ENCODE data around the gene ALKBH6.

Gene ALKBH6

DNA sequence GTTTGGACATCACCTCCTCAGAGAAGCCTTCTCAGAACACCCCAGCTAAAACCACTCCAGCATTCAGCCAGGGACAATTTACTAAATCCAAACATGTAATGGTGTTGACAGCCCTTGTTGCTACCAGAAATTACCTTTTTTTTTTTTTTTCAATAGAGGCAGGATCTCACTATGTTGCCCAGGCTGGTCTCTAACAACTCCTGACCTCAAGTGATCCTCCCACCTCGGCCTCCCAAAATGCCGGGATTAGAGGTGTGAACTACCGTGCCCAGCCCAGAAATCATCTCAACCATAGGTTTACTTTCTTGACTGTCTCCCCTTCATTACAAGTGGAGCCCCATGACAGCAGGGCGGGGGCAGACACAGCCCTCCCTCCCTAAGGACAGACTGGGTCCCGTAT, 9.4 kb upstream of the ALKBH6 start:
- ATAC-seq (replicated peaks) (no peak), DNase-seq (no peak)
- Mint-ChIP-seq H3K4me1 (ENCODE audit: low read depth in 2 of 2) (no peaks in the 10 kb centered on the region), H3K27ac (peak overlapping the region in 1 of 2 donors; percentile 55), H3K36me3 (ENCODE audit: insufficient read depth) (peaks cover 3% of the 10 kb centered on the region), H3K27me3 (no peaks in the 10 kb centered on the region), H3K9me3 (no peaks in the 10 kb centered on the region), H3K4me3 (no peak overlapping the region)

DNA sequence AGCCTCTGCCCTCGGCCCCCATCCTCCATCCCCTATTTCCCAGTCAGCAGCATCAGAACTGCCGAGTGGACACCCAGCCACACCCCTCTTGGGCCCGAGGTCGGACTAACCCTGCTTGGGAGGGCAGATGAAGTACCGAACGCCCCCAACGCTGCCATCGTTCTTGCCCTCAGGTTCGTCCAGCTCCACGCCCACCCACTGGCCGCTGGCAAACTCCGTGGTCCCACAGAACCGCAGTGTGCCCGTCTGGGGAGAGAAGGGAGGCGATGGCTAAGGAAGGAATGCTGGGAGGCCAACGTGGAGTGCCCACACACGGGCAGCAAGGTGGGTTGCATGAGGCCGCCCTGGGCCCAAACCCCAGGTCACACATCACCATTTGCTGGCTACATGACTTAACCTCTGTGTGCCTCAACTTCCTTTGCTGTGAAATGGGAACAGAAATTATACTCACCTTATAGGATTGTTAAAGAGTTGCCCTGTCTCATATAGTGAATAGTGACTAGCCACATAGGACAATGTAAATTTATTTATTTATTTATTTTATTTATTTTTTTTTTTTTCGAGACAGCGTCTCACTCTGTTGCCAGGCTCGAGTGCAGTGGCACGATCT, 5.2 kb upstream of the ALKBH6 start:
- H3K27me3 Mint-ChIP-seq = no peaks in the 10 kb centered on the region

DNA sequence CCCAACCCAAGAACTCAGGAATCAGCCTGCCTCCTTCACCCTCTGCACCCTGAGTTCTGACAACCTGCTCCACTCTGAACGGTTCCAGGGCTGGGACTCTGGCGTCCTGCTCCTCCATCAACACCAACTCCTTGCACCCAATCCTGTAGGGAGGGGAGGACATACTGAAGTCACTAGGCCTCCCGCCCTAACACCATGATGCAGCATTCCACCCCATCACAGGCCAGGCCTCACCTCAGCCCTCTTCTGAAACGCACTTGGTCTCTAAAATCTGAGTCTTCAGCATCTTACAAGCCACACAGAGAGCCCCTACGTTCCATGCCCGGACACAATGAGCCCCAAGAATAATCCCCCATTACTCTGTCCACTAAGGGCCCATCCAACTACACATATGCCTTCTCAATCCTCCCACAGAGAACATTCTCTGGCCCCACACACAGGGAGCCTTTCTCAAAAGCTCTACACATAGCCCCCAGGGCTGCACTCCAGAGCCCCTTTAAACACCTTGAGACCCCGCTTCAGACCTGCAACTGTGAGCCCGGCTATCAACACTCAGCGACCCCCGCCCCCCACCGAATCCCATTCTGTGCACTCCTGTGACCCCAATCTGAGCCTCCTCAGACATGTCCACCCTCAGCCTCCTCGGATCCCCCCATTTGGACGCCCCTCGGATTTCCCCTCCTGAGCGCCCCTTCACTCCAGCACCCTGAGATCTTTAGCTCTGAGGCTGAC, 567 bp downstream of the ALKBH6 start:
- ATAC-seq (replicated peaks) = no peak
- DNase-seq = no peak
- Mint-ChIP-seq H3K36me3 (ENCODE audit: insufficient read depth) (peaks cover 12% of the 10 kb centered on the region), H3K27ac (peak overlapping the region; percentile 97), H3K27me3 (no peaks in the 10 kb centered on the region), H3K9me3 (no peaks in the 10 kb centered on the region), H3K4me3 (peak overlapping the region; percentile 98 to 99), H3K4me1 (ENCODE audit: low read depth in 2 of 2) (peaks cover 36 to 39% of the 10 kb centered on the region in 2 donors)

More for the DNA sequence above, 5.2 kb upstream of the ALKBH6 start:
- H3K4me3 Mint-ChIP-seq = no peak overlapping the region
- H3K4me1 Mint-ChIP-seq (ENCODE audit: low read depth in 2 of 2) = peaks cover 9 to 10% of the 10 kb centered on the region in 2 donors
- H3K9me3 Mint-ChIP-seq = no peaks in the 10 kb centered on the region
- ATAC-seq (replicated peaks) (no peak), DNase-seq (no peak)
- peaks cover 8% of the 10 kb centered on the region for H3K36me3 Mint-ChIP-seq (ENCODE audit: insufficient read depth)
- no peak overlapping the region for H3K27ac Mint-ChIP-seq

DNA sequence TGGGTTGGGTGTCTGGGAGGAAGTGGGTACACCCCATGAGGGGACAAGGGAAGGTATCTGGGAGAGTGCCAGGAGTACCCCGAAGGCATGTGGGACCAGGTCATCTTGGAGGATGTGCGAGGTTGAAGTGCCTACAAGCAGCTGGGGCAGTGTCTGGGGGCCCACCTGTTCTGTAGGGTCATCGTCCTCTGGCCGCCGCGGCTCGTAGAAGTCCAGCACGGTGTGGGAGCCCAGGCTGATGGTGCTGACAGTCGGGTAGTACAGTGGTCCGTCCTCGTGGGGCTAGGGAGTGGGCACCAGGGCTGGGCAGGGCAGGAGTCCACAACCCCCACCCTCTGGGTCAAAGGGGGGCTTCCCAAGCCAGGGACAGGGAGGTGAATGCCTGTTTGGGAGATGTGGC, 3.6 kb downstream of the ALKBH6 start:
- no peaks in the 10 kb centered on the region for H3K9me3 Mint-ChIP-seq
- ATAC-seq (replicated peaks) (no peak), DNase-seq (no peak)
- peaks cover 12% of the 10 kb centered on the region for H3K36me3 Mint-ChIP-seq (ENCODE audit: insufficient read depth)
- no peaks in the 10 kb centered on the region for H3K27me3 Mint-ChIP-seq
- H3K27ac Mint-ChIP-seq = peak overlapping the region in 1 of 2 donors; percentile 27
- H3K4me1 Mint-ChIP-seq (ENCODE audit: low read depth in 2 of 2) = peaks cover 36 to 41% of the 10 kb centered on the region in 2 donors
- no peak overlapping the region for H3K4me3 Mint-ChIP-seq

DNA sequence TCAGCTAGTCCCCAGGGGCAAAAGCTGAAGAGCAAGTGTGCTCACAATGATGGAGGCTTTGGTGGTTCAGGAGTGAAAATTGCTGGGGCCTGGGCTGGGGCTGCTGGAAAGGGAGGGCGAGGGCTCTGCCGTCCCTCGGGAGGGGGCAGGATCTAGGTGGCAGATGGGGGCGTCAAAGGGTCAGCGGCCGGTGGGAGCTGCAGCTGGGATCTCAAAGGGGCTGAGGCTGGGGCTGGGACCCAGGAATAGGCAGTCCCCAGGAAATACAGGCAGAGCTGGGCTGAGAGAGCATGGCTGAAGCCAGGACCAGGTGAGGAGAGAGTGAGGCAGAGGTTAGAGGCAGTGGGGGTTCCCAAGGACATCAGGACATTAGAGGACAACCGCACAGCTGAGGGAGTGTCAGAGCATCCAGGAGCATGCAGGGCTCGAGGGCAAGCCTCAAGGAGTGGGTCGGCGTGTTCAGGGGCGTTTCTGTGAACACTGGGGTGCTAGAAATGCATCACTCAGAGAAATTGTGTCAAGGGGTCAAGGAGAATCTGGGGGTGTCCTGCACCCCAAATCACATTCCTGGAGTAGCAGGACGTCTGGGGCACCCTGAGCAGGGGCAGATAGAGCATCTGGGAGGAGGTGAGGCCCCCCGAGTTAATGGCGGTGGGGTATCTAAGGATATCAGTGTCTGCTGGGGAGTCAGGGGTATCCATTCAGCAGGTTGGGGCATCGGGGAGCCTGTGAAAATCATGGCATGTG, 4.2 kb downstream of the ALKBH6 start:
- Mint-ChIP-seq H3K9me3 (no peaks in the 10 kb centered on the region), H3K36me3 (ENCODE audit: insufficient read depth) (peaks cover 9% of the 10 kb centered on the region), H3K27ac (peak overlapping the region; percentile 27 to 65)

DNA sequence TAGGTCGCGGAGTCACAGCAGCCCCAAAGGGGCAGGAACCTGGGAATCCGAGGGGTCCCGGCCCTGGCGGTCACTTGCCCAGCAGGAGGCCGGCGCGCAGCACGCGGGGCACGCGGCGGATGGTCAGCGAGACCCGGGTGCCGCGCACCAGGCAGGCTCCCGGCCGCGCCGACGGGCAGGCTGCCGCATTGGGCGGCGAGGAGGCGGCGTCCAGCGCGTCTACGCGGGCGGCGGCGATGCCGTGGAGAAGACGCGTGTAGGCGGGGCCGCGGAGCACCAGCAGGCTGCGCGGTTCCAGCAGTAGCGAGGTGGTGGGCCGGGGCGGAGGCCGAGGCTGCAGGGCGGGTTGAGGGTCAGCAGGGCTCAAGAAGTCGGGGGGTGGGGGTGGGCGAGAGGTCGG, 4.8 kb downstream of the ALKBH6 start:
- no peak for ATAC-seq (replicated peaks)
- peak in 2 of 3 experiments; percentile 21 to 35 for DNase-seq
- H3K27me3 Mint-ChIP-seq = no peaks in the 10 kb centered on the region
- H3K36me3 Mint-ChIP-seq (ENCODE audit: insufficient read depth) = peaks cover 8% of the 10 kb centered on the region
- H3K9me3 Mint-ChIP-seq = no peaks in the 10 kb centered on the region
- H3K27ac Mint-ChIP-seq = peak overlapping the region; percentile 27 to 65
- H3K4me1 Mint-ChIP-seq (ENCODE audit: low read depth in 2 of 2) = peaks cover 30 to 31% of the 10 kb centered on the region in 2 donors
- H3K4me3 Mint-ChIP-seq = peak overlapping the region; percentile 56 to 66

More for the DNA sequence above, 4.2 kb downstream of the ALKBH6 start:
- DNase-seq (no peak), ATAC-seq (replicated peaks) (no peak)
- Mint-ChIP-seq H3K27me3 (no peaks in the 10 kb centered on the region), H3K4me1 (ENCODE audit: low read depth in 2 of 2) (peaks cover 35 to 37% of the 10 kb centered on the region in 2 donors), H3K4me3 (peak overlapping the region; percentile 56 to 66)

DNA sequence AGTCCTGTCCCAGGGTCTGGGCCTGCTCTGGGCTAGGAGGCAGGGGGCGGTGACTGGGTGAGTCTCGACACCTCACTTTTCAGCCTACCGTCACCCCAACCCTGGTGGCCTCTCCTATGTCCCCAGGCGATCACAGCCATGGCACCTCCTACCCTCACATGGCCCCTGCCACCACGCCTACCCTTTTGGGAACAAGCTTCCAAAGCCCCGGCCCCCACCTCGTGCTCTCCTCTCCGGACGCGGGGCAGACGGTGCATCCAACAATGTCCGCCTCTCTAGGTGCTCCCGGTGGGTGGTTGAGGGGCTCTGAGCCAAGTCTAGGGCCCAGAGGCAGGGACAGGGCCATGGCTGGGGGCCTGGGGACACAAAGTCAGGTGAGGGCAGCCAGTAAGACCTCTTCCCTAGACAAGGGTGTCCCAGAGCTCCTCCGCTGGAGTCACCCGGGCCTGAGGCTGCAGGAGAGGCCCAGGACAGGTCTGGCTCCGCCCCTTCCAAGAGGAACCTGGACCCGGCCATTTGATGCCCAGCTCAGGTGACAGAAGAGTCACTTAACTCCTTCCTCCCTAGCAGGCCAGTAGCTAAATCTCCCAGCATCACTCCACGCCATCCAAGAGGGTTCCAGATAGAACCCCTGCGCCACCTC, 5.6 kb downstream of the ALKBH6 start, which contains the start of gene SYNE4:
Gene SYNE4 (minus strand): TSS at position 478 of the 643 bp plus-strand sequence. CDS start 132 bp downstream, at position 346.
- peak within 1 kb of the TSS; percentile 27 to 65 for H3K27ac Mint-ChIP-seq
- DNase-seq (no peak), ATAC-seq (replicated peaks) (no peak)
- peaks cover 23 to 24% of the 10 kb centered on the region in 2 donors for H3K4me1 Mint-ChIP-seq (ENCODE audit: low read depth in 2 of 2)
- H3K27me3 Mint-ChIP-seq = no peaks in the 10 kb centered on the region
- no peaks in the 10 kb centered on the region for H3K9me3 Mint-ChIP-seq
- peaks cover 3% of the 10 kb centered on the region for H3K36me3 Mint-ChIP-seq (ENCODE audit: insufficient read depth)
- peak within 1 kb of the TSS; percentile 56 to 66 for H3K4me3 Mint-ChIP-seq

DNA sequence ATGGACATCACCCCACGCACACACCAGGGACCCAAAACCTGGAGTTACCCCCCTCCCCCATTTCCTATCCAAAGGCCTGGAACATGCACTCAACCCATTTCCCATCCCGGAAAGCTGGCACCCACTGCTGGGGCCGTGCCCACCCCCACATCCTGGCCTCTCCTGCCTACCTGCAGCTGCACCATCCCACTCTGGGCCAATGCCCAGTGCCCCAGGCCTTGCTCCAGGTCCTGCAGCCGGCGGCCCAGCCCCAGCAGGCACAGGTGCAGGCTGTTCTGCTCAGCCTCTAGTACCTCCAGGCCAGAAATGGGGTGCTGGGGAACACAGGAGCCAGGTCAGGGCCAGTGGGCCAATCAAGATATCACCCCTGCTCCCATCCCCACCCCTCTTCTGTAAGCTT, 7.1 kb downstream of the ALKBH6 start:
- peaks cover 23% of the 10 kb centered on the region in 2 donors for H3K4me1 Mint-ChIP-seq (ENCODE audit: low read depth in 2 of 2)
- H3K27me3 Mint-ChIP-seq = no peaks in the 10 kb centered on the region
- H3K36me3 Mint-ChIP-seq (ENCODE audit: insufficient read depth) = peaks cover 7% of the 10 kb centered on the region
- no peaks in the 10 kb centered on the region for H3K9me3 Mint-ChIP-seq
- H3K4me3 Mint-ChIP-seq = no peak overlapping the region
- H3K27ac Mint-ChIP-seq = no peak overlapping the region
- ATAC-seq (replicated peaks) (no peak), DNase-seq (no peak)

DNA sequence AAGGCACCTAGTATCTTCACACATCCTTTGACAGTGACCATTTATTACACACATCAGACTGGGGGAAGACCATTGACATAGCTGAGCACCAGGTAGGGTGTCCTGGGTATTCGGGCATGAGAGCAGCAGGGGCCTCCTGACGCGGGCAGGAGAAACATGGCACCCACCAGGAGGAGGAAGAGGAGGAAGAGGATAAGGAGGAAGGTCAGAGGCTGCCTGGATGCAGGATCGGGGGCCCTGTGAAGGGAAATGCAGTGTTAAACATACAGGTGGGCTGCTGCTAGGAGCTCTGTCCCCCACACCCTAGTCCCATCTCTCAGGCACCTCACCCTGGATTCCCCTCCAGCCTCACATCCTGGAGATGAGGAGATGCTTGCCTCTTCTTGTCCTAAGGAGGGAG, 10.7 kb downstream of the ALKBH6 start:
- no peaks in the 10 kb centered on the region for H3K9me3 Mint-ChIP-seq
- no peak overlapping the region for H3K4me3 Mint-ChIP-seq
- H3K4me1 Mint-ChIP-seq (ENCODE audit: low read depth in 2 of 2) = peaks cover 3 to 14% of the 10 kb centered on the region in 2 donors
- H3K27ac Mint-ChIP-seq = peak overlapping the region in 1 of 2 donors; percentile 27
- no peaks in the 10 kb centered on the region for H3K27me3 Mint-ChIP-seq
- DNase-seq (no peak), ATAC-seq (replicated peaks) (no peak)
- H3K36me3 Mint-ChIP-seq (ENCODE audit: insufficient read depth) = peaks cover 12% of the 10 kb centered on the region

DNA sequence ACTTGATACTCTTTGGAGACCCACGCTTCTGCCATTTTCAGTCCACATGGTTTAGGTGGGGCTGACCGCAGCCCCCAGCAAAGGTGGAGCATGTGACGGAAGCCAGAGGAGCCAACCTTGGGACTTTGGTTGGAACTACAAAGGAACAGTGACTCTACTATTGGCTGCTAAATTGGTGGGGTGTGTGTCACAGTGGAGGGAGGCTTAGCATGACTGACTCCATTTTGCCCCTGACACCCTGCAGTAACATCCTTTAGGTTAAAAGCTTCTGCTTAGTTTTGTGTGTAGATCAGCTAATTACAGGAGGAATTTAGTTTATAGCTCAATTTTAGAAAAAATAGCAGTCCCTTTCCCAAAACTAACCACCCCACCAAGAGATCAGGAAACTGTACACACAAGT, 12.4 kb downstream of the ALKBH6 start:
- H3K36me3 Mint-ChIP-seq (ENCODE audit: insufficient read depth) = peaks cover 15% of the 10 kb centered on the region

DNA sequence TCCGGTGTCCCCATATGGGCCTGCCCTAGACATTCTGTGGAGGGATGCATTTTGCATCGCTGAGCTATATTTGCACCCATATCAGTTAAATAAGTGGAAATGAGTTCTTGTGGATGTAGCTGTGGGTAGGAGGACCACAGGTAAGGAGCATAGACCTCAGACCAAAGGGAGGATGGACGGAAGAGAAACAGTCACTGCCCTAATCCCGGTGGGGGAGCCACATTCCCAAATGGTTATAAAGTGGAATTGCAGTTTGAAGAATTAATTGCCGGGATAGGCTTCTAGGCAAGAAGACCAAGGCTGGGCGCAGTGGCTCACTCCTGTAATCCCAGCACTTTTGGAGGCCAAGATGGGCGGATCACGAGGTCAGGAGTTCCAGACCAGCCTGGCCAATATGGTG, 17.2 kb downstream of the ALKBH6 start:
- no peaks in the 10 kb centered on the region for H3K9me3 Mint-ChIP-seq
- no peaks in the 10 kb centered on the region for H3K27me3 Mint-ChIP-seq
- H3K36me3 Mint-ChIP-seq (ENCODE audit: insufficient read depth) = peaks cover 13% of the 10 kb centered on the region
- peak overlapping the region; percentile 90 to 95 for H3K4me3 Mint-ChIP-seq
- peaks cover 26 to 33% of the 10 kb centered on the region in 2 donors for H3K4me1 Mint-ChIP-seq (ENCODE audit: low read depth in 2 of 2)
- no peak for ATAC-seq (replicated peaks)
- DNase-seq = no peak
- H3K27ac Mint-ChIP-seq = peak overlapping the region; percentile 73 to 96

More for the DNA sequence above, 12.4 kb downstream of the ALKBH6 start:
- H3K27ac Mint-ChIP-seq = no peak overlapping the region
- peaks cover 16 to 23% of the 10 kb centered on the region in 2 donors for H3K4me1 Mint-ChIP-seq (ENCODE audit: low read depth in 2 of 2)
- DNase-seq (no peak), ATAC-seq (replicated peaks) (no peak)
- no peaks in the 10 kb centered on the region for H3K9me3 Mint-ChIP-seq
- no peak overlapping the region for H3K4me3 Mint-ChIP-seq
- H3K27me3 Mint-ChIP-seq = no peaks in the 10 kb centered on the region

DNA sequence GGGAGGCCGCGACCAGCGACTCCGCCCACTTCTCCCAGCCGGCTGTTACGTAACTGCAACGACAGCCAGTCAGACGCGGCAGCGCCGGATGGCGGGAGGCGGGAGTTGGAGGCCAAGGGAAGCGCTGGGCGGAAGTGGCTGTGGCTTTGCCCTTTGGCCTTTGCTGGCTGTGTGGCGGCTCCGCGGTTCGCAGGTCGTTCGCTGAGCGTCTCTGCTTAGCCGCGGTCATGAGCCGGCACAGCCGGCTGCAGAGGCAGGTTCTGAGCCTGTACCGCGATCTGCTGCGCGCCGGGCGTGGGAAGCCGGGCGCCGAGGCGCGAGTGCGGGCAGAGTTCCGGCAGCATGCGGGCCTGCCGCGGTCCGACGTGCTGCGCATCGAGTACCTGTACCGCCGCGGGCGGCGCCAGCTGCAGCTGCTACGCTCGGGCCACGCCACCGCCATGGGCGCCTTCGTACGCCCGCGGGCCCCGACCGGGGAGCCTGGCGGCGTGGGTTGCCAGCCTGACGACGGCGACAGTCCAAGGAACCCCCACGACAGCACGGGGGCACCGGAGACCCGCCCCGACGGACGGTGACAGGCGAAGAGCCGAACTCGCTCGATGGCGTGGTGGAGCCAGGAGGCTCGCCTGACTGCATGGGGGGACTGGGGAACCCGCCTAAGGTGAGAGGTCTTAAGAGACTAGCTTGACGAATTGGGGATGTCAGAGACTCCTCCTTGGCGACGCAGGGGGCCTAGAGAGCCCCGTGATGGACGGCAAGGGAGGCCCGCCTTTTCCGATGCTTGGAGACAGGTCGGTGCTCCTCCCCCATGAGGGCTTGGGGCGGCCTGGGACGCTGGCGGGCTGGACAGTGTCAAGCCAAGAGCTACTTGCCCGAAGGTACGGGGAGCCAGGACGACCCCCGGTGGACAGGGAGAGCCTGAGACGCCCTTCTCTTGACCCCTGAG, 18.7 kb downstream of the ALKBH6 start, which contains the start of gene SDHAF1:
Gene SDHAF1 (plus strand): TSS at position 141 of the 946 bp plus-strand sequence. CDS start 87 bp downstream, at position 228.
- Mint-ChIP-seq H3K4me1 (ENCODE audit: low read depth in 2 of 2) (peaks cover 26 to 30% of the 10 kb centered on the region in 2 donors), H3K9me3 (no peaks in the 10 kb centered on the region), H3K4me3 (peak within 1 kb of the TSS; percentile 90 to 95), H3K27ac (peak within 1 kb of the TSS; percentile 73 to 96), H3K36me3 (ENCODE audit: insufficient read depth) (peaks cover 12% of the 10 kb centered on the region), H3K27me3 (no peaks in the 10 kb centered on the region)
- DNase-seq = peak; percentile 86 to 87 (median 86)
- peak; percentile 88 for ATAC-seq (replicated peaks)

Measured in effector memory CD8-positive, alpha-beta T cell (primary cell).